Stimulated activated CD4-positive, alpha-beta T cell treated with anti-CD3 and anti-CD28 coated beads, Interleukin-2, amount 100 ng/mL, for 48 hours (primary cell): Measurements from ENCODE around the gene CLIC3.
"Not testable (repeated sequence)": the region's sequence is repeated elsewhere in the genome, so short reads cannot be mapped to it uniquely, and the experiment has no call there.

ENCODE experiments used
- DNase-seq, 2 donors: peaks; one replicate each; pipeline ENCODE4 v3.0.0-alpha.2; 2020

Gene CLIC3

DNA sequence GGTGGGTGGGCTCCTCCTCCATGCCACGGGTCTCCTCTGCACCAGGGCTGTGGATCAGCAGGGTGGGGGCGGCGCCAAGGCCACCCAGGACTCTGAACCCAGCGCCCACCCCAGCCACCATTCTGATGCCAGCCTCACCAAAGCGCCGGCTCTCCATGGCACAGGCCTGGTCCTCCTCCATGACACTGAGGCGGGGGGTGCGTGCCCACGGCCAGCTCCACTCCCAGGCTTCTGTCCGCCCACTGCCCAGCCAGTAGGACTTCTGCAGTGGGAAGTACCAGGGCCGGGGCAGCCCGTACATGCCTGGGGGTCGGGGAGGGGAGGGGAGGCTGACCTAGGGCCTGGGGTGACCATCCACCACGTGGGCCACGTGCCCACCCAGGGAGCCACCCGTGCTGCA, 20.1 kb upstream of the CLIC3 start:
- DNase-seq = no peak

- DNase-seq = no peak
These were observed 19.6 kb upstream of the CLIC3 start for GRCh38 chr9:137015976-137016375.

DNA sequence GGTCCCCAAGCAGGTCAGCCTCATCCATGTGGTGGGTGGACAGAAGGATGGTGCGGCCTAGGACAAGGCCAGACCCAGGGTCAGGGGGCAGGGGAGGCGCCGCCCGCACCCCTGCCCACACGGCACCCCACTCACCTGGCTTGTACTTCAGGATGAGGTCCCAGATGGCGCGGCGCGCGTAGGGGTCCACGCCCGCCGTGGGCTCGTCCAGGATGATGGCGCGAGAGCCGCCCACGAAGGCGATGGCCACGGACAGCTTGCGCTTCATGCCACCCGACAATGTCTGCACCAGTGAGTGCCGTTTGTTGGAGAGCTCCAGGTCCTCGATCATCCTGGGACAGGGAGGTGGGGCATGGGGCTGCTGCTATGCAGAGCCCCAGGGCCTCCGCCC, 19.2 kb upstream of the CLIC3 start:
- no peak for DNase-seq

DNA sequence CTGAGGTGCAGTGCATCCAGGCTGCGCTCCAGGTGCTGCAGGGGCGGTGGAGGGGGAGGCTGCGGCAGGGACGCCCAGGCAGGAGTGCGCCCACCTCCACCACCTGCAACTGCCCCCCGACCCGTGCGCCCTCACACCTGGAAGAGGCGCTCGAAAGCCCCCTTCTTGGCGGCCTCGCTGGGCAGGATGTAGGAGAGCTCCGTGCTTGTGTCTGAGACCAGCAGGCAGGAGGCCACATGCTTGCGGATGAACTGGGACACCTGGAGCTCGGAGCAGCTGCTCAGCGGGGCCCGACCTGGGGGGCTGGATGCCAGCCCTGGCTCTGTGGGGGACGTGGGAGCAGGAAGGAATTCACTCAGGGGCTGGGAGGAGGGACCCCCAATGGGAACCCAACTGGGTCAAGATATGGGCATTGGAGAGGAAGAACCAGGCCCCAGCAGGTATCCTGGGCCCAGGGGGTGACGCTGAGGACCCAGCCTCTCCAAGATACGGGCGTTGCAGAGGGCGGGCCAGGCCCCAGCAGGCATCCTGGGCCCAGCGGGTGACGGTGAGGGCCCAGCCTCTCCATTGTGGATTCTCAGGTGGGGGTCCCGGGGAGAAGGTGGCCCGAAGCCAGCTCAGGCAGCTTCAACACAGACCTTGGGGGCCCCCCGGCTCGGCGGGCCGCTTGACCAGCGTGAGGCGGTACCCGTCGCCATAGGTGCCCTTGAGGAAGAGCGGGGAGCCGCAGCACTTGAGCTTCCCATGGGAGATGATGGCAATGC, 18.6 kb upstream of the CLIC3 start:
- no peak for DNase-seq

- DNase-seq = no peak
These were observed 17.8 kb upstream of the CLIC3 start for GRCh38 chr9:137014166-137014565.

DNA sequence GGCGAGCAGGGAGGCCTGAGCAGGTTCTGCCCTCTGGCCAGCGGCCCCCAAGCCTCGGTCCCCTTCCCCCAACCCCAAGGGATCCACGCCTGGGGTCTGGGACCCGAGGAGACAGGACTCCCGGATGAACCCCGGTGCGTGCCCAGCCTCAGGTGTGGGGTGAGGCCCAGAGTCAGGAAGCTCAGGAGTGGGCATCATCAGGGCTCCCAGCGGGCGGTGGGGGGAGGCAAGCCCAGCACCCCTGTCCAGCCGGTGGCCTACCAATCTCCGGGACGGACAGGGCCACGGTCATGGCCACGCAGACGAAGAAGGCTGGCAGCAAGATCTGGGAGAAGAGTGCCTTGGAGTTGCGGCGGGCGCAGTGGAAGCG, 17.2 kb upstream of the CLIC3 start:
- DNase-seq = no peak

- no peak for DNase-seq
These were observed 16.6 kb upstream of the CLIC3 start for GRCh38 chr9:137012694-137013570.

GRCh38 chr9:137011907-137012675, 15.7 kb upstream of the CLIC3 start:
- DNase-seq = no peak

GRCh38 chr9:137011156-137011555, 14.8 kb upstream of the CLIC3 start:
- DNase-seq = no peak

DNA sequence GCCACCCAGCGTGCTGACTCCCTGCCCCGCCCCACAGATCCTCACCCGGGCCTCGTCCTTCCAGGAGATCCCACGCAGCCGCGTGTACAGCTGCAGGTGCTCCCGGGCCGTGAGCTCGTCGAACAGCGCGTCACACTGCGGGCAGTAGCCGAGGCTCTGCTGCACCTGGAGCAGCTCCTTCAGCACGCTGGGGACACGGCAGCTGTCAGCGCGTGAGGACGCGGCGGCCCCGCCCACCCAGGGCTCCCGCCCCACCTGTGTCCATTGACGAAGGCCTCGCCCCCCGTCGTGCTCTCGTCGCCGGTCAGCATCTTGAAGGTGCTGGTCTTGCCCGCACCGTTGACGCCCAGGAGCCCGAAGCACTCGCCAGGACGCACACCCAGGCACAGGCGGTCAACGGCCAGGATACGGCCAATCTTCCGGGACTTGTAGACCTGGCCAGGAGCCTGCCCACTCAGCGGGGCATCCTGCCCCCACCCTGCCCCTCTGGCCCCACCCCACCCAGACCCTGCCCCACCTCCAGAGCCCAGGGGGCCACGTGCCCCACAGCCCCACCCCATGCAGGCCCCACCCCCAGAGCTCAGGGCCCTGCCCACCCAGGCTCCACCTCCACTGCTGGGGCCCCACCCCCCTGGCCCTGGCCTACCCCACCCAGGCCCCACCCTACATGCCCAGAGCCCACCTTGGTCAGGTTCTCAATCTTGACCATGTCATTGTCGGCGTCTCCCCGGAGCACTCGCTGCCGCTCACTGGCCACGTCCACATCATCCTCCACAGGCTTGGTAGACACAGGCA, 13.8 kb upstream of the CLIC3 start:
- DNase-seq = no peak

DNA sequence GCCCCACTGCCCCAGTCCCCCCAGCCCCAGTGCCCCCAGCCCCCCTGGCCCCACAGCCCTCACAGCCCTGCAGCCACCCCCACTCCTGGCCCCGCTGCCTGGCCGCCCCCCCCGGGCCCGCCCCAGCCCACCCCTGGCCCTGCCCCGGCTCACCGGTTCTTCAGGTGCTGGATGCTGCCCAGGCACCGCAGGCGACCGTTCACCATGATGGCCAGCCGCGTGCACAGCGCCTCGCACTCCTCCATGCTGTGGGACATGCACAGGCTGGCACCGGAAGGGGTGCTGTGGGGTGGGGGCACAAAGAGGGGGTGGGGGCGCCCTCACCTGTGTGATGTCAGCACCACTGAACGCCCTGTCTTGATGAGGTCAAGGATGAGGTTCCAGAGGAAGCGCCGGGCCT, 12.8 kb upstream of the CLIC3 start:
- DNase-seq = no peak

DNA sequence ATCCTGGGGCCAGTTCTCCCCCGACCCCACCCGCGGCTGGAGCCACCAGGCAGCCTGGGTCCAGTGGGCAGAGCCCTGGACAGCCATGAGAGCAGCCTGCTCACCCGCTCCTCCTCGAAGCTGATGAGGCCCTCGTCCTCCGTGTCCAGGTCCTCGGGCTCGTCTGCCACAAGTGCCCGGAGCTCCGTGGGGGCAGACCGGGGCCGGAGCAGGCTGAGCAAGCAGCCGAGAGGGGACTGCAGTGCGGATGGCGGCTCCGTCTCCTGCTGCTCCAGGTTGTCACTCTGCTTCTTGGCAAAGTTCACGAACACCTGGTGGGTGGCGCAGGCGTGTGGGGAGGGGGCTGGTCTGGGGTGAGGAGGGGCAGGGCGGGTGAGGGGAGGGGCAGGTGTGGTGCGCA, 11.9 kb upstream of the CLIC3 start:
- DNase-seq = no peak

DNA sequence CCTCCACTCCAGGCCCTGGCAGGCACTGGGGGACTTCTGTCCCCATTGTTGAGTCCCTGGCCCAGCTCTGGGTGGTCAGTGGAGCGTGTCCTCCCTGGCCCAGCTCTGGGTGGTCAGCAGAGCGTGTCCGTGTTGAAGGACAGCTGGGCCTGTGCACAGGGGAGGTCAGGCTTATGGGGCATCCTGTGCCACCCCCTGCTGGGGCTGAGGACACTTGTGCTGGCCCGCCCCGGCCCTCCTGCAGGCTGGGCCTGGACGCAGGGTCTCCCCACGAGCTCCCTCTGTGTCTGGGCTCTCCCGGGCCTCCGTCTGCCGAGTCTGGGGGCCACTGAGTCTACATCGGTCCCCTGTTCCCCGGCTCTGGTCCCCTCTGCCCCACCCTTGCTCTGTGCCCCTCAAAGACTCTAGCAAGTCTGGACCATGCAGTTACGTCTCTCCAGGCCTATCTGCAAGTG, 11.5 kb upstream of the CLIC3 start:
- DNase-seq = no peak

GRCh38 chr9:137007108-137007815, 10.9 kb upstream of the CLIC3 start:
- DNase-seq = no peak

- DNase-seq = no peak
These were observed 10.0 kb upstream of the CLIC3 start for GRCh38 chr9:137006116-137007003.

- DNase-seq = not testable (repeated sequence)
These were observed 7.9 kb upstream of the CLIC3 start for GRCh38 chr9:137004285-137004684.

GRCh38 chr9:137002646-137003041, 6.3 kb upstream of the CLIC3 start:
- DNase-seq = no peak

DNA sequence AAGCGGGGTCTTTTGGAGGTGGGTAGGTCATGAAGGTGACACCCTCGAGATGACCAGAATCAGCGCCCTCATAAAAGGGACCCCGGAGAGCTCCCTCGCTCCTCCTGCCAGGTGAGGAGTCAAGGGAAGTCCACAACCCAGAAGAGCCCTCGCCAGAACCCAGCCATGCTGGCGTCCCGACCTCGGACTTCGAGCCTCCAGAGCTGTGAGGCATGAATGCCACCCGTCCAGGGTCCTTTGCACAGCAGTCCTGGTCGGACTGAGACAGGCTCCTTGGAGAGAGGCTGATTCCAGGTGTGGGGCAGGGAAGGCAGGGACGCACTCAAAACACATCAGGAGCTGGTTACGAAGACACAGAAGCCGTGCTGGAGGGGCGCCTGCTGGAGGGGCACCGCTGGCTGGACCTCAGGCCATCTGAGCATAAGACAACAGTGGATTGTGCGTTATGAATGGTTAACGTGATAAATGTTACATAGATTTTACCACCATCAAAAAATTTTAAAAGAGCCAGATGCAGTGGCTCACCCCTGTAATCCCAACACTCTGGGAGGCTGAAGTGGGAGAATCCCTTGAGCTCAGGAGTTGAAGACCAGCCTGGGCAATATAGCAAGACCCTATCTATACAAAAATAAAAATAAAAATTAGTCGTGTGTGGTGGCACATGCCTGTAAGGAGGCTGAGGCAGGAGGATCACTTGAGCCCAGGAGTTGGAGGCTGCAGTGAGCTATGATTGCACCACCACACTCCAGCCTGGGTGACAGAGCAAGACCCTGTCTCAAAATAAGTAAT, 5.7 kb upstream of the CLIC3 start:
- DNase-seq = no peak

GRCh38 chr9:137000177-137000930, 4.0 kb upstream of the CLIC3 start:
- no peak for DNase-seq
